Suprapubic skin (tissue), 4 donors: ENCODE measurements around the gene FGF4. TPM values are rescaled to one million over a fixed set of nuclear protein-coding genes. Genes with fewer than 3 reads are reported as not detected.

Experiments used
- DNase-seq, 2 donors: peaks; one replicate each; pipeline ENCODE4 v3.0.0-alpha.2; 2019; ENCODE audit warnings: low spot score in 2 of 2
- H3K27ac ChIP-seq: fragments of 200-600 bp; sonication (generic); one replicate; pipeline ENCODE4 v1.5.1; 2019
- H3K27me3 ChIP-seq: fragments of 200-600 bp; sonication (generic); one replicate; pipeline ENCODE4 v1.5.1; 2019
- H3K36me3 ChIP-seq: fragments of 200-600 bp; sonication (generic); one replicate; pipeline ENCODE4 v1.5.1; 2019
- H3K4me1 ChIP-seq: fragments of 200-600 bp; sonication (generic); one replicate; pipeline ENCODE4 v1.5.1; 2019
- H3K4me3 ChIP-seq: fragments of 200-600 bp; sonication (generic); one replicate; pipeline ENCODE4 v1.5.1; 2019; ENCODE audit warnings: mild to moderate bottlenecking
- H3K9me3 ChIP-seq: fragments of 200-600 bp; sonication (generic); one replicate; pipeline ENCODE4 v1.5.1; 2019
- CTCF ChIP-seq, 2 donors: fragments of 200-600 bp in 1 of 2; fragments of 450-650 bp in 1 of 2; sonication (generic) in 1 of 2; IDR thresholded peaks; one replicate each; pipeline ENCODE4 v1.5.1; 2016 to 2019; ENCODE audit warnings: antibody characterized with exemption in 2 of 2, mild to moderate bottlenecking in 1 of 2, moderate library complexity in 1 of 2
- EP300 ChIP-seq: sonication (generic); formaldehyde crosslinking; IDR thresholded peaks from one replicate; pipeline ENCODE4 v1.6.1; 2017; ENCODE audit warnings: antibody characterized with exemption
- POLR2A ChIP-seq, 2 donors: fragments of 450-650 bp; IDR thresholded peaks; one replicate each; pipeline ENCODE4 v1.6.1; 2017; ENCODE audit warnings: antibody characterized with exemption in 2 of 2, mild to moderate bottlenecking in 2 of 2, moderate library complexity in 2 of 2
- POLR2AphosphoS5 ChIP-seq, 3 donors: sonication (generic); formaldehyde crosslinking; IDR thresholded peaks; one replicate each; pipeline ENCODE4 v1.6.1; 2017; ENCODE audit warnings: antibody characterized with exemption in 3 of 3
- WGBS: methylation state at CpG from one replicate; pipeline ENCODE4 v1.1.5; 2018; 5-methylcytosine and 5-hydroxymethylcytosine counted together
- total RNA-seq, 4 donors: library from RNA; depleted of rRNA; stranded (reverse); fragments of >200 nt; gene quantifications; one replicate each; pipeline ENCODE4 v1.1.0, GENCODE V29; 2016

FGF4 gene
- total RNA-seq, 4 donors from 2014 or later, result not detected

GRCh38 chr11:69812946-69813345, 37.8 kb upstream of the FGF4 start:
- H3K4me3 ChIP-seq, result no peak overlapping the region
- 73% methylated on average over 3 of the region's 10 CpGs for WGBS
- peaks cover 7% of the 10 kb centered on the region for H3K4me1 ChIP-seq
- no peaks in the 10 kb centered on the region for H3K9me3 ChIP-seq
- no peak overlapping the region for H3K27ac ChIP-seq
- H3K36me3 ChIP-seq, result no peaks in the 10 kb centered on the region
- H3K27me3 ChIP-seq, result peaks cover 89% of the 10 kb centered on the region
- no peak for DNase-seq
- TF ChIP-seq POLR2A (IDR thresholded peaks at IDR 0.05) (no peak), EP300 (no peak), POLR2AphosphoS5 (IDR thresholded peaks at IDR 0.05) (no peak), CTCF (IDR thresholded peaks at IDR 0.05) (no peak)

- Histone ChIP-seq H3K4me1 (peaks cover 2% of the 10 kb centered on the region), H3K27ac (no peak overlapping the region), H3K36me3 (no peaks in the 10 kb centered on the region), H3K27me3 (peaks cover 89% of the 10 kb centered on the region), H3K4me3 (no peak overlapping the region), H3K9me3 (no peaks in the 10 kb centered on the region)
- WGBS, result 80% methylated on average over 3 of the region's 7 CpGs
- TF ChIP-seq CTCF (IDR thresholded peaks at IDR 0.05) (no peak), POLR2AphosphoS5 (IDR thresholded peaks at IDR 0.05) (no peak), POLR2A (IDR thresholded peaks at IDR 0.05) (no peak), EP300 (no peak)
- no peak for DNase-seq
These were observed 37.1 kb upstream of the FGF4 start for GRCh38 chr11:69812256-69812655.

- H3K4me3 ChIP-seq, result no peak overlapping the region
- DNase-seq, result no peak
- H3K9me3 ChIP-seq, result no peaks in the 10 kb centered on the region
- no peaks in the 10 kb centered on the region for H3K4me1 ChIP-seq
- TF ChIP-seq CTCF (IDR thresholded peaks at IDR 0.05) (no peak), POLR2A (IDR thresholded peaks at IDR 0.05) (no peak), POLR2AphosphoS5 (IDR thresholded peaks at IDR 0.05) (no peak), EP300 (no peak)
- no peak overlapping the region for H3K27ac ChIP-seq
- H3K27me3 ChIP-seq, result peaks cover 81% of the 10 kb centered on the region
- H3K36me3 ChIP-seq, result no peaks in the 10 kb centered on the region
- WGBS, result 51% methylated on average over 3 of the region's 3 CpGs
These were observed 36.3 kb upstream of the FGF4 start for GRCh38 chr11:69811431-69811830.

- H3K27me3 ChIP-seq, result peaks cover 72% of the 10 kb centered on the region
- no peaks in the 10 kb centered on the region for H3K36me3 ChIP-seq
- DNase-seq, result no peak
- no peak overlapping the region for H3K27ac ChIP-seq
- WGBS, result no CpG with 5 or more reads among the region's 39 CpGs
- H3K4me3 ChIP-seq, result no peak overlapping the region
- H3K4me1 ChIP-seq, result no peaks in the 10 kb centered on the region
- no peaks in the 10 kb centered on the region for H3K9me3 ChIP-seq
- no peak for TF ChIP-seq POLR2A (IDR thresholded peaks at IDR 0.05)
- TF ChIP-seq POLR2AphosphoS5 (IDR thresholded peaks at IDR 0.05), result no peak
- no peak for TF ChIP-seq EP300
- TF ChIP-seq CTCF (IDR thresholded peaks at IDR 0.05), result no peak
These were observed 35.4 kb upstream of the FGF4 start for GRCh38 chr11:69810289-69811118.

GRCh38 chr11:69808667-69809086, 33.5 kb upstream of the FGF4 start:
- Histone ChIP-seq H3K9me3 (no peaks in the 10 kb centered on the region), H3K4me1 (no peaks in the 10 kb centered on the region), H3K4me3 (no peak overlapping the region), H3K36me3 (no peaks in the 10 kb centered on the region), H3K27me3 (peaks cover 54% of the 10 kb centered on the region), H3K27ac (no peak overlapping the region)
- TF ChIP-seq EP300, result no peak
- DNase-seq, result no peak
- WGBS, result 11% methylated on average over 7 of the region's 7 CpGs
